ENCODE results near the gene CCDC110. TPM values are rescaled to one million over a fixed set of nuclear protein-coding genes. Genes with fewer than 3 reads are reported as not detected.
A peak's percentile ranks its signal among the peaks of the same experiment; 100 is the strongest.
"Not testable (repeated sequence)": the region's sequence is repeated elsewhere in the genome, so short reads cannot be mapped to it uniquely, and the experiment has no call there.

Gene CCDC110
- polyA plus RNA-seq (ENCODE audit: insufficient read length), result 2.7 TPM
- long read RNA-seq, donor 1, partial matches to known transcripts, result 0 of 1 reads
- long read RNA-seq, donor 1, other reads (novel, unspliced or antisense), result 0 of 1 reads
- long read RNA-seq, donor 2, result 0 reads
- long read RNA-seq, donor 3, result 0 reads
- long read RNA-seq, donor 4, result 0 reads
- long read RNA-seq, donor 5, result 0 reads
- long read RNA-seq, donor 6, result 0 reads
- long read RNA-seq, donor 7, partial matches to known transcripts, result 0 of 1 reads
- long read RNA-seq, donor 7, other reads (novel, unspliced or antisense), result 0 of 1 reads
- long read RNA-seq, donor 8, partial matches to known transcripts, result 5 of 5 reads
- long read RNA-seq, donor 8, other reads (novel, unspliced or antisense), result 0 of 5 reads

DNA sequence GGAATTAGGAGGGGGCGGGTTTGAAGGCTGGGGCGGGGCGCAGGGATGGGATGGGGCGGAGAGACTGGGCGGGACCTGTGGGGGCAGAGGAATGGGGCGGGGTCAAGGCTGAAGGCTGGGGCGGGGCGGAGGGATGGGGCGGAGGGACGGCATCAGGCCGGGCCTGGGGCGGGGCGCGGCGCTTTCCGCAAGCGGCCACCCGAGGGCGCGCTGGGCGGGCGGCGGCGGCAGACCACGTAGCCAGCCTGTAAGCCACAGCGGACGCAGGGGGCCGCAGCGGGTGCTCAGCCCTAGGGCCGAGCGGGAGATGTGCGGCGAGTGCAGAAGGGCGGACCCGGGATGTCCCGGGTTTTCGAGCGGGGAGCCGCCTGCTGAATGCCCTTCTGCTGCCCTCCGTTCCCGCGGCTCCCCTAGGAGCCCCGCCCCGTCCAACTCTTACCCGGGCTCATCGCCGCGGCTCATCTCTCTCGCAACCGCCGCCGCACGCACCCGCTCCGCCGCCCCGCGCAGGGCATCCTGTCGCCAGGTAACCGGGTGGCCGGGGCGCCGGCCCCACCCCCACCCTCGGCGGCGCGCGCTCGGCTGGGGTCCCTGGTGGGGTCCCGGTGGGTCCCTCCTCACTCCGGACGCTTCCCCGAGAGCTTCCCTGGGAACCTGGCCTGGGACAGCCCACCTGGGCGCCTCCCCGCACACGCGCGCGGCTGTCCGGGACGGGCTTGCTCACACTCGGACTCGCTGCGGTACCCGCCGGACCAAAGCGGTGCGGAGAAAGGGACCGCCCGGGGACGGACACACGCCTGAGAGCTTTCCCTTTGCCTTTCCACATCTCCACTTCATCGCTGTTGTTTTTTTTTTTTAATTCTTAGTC is at the start of gene CCDC110:
Gene CCDC110, minus strand, starts transcription at position 499 of the 868 bp plus-strand sequence. Its CDS starts 50 bp downstream, at position 449.
- DNase-seq, result peak; percentile 87

DNA sequence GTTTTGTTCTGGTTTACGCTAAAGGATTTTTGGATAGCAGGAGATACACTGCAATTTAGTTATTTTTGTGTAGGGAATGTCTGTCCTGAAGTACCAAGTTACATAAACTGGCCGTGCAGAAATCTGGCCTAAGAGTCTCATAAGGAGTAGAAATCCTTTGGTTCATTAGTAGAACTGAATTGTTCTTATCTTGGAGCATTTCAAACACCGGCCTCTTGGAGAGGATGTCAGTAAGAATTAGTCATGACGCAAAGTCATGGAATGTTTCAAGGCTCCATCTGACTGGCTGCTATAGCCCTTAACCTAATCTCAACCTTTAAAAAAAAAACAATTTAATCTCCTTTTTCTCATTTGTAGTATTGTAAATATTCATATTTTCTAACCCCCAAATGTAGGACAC is 48.6 kb upstream of the CCDC110 start:
- DNase-seq, result no peak

DNA sequence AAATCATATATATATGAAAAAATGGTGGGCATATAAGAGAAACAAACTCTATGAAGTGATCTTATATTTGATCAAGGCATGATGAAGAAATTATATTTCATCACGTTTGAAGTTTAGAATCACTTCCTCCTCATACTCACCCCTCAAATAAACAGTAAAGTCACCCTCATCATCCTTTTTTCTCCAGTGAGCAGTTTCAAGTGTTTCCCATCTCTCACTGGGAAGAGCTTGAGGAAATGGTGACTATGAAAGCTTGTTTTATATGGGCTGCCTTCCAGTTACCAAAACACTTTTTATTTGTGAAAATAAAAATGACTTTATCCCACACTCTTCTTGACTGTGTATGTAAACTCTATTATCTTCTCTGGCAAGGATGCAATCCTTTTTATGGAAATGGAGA is 47.0 kb upstream of the CCDC110 start:
- no peak for DNase-seq

DNA sequence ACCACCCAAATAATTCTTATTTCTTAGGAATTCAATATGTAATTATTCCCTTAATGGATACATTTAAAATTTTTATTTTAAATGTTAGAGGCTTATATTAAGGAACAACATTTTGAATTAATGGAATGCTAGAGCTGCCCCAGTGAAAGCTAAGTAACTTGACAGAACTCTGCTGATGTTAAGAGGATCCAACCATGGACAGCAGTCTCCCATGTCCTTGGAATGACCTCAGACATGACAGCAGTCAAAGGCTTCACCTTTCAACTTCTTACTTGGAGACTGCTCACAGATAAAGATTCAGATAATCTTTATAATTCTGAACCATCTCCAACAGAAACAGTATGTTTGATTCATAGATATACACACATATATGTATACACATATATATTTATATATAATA is 46.5 kb upstream of the CCDC110 start:
- DNase-seq, result no peak

DNA sequence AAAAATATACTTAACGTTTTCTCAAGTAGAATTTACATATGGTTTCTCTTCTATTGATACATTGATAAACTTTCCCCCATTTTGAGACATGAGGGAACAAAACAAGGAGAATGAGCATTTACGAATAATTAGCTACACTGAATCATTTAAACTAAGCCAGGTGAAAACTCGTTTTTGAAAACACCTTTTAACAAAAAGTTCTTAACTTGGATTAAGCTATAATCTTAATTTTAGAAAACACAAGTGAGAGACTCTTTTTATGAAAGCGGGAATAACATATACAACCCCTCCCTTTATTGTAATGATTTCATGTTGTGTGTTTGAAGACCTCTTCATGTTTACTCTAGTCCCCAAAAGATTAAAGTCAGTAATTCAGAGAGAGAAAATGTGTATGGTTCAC is 43.7 kb upstream of the CCDC110 start:
- DNase-seq, result no peak

DNA sequence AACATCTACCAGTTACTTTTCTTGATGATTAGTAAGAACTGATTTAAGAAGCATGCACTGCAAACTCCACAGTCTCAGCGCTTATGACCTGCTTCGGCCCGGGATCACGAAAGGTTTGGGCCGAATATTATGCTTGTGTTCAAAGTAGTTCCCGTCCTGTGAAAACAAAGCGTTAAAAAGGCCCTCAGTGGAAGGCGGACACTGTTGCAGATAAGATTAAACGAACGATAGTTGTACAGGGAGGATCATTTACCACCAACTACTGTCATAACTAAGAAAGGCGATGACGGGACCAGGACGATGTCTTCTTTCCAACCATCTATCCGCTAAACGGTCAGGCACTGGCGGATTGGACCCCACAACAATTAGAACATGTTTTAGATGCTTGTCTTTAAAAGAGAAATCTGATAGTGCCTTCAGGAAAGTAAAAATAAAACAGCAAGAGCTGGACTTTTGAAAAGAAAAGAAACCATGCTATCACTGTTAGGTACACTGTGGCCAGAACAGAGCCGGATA is 42.7 kb upstream of the CCDC110 start:
- no peak for DNase-seq

DNA sequence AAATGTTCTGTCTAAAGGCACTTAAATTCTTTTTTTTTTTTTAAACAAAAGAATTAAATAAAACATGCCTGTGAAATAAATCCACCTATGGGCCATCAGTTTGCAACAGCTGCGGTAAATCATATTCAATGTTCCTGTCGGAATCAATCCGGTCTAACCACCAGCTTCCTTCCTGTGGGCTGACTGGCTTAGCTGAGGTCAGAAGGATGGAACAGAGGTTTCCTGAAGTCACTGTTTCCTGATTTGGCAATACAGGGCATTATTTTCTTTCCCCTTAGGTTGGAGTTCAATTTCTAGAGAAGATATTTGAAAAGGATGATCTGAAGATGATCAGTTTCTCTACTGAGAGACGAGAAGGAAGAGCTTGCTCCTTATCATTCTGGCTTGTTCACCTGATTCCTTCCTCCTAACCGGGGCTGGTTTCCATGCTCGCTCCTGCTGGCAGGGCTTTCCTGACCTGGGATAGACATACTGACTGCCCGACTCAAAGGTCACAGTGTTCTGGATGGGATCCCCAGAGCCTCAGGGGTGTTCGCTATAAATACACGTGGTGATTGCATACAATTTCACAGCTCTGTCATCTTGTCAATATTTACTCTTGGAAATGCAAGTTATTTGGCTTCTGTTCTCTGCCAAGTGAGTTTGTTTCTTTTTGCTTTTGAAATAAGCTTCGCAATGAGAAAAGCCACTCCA is 42.1 kb upstream of the CCDC110 start:
- DNase-seq, result no peak

DNA sequence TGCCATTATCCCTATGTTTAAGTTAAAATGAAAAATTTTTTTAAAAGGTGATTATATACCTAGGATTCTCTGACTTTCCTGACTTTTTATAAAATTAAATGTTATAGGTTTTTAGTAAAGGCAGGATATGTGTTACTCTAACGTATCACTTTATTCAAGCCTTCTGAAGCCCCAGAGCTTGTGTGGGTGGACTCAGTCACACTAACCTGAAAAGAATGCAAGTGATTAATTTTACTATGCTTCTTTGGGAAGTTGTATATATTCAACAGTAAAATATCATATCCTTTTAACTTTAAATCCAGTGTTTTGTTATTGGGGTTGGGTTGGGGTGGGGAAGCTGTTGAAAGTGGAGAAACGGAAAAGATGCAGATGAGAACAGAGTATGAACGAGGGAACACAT is 41.0 kb upstream of the CCDC110 start:
- no peak for DNase-seq

DNA sequence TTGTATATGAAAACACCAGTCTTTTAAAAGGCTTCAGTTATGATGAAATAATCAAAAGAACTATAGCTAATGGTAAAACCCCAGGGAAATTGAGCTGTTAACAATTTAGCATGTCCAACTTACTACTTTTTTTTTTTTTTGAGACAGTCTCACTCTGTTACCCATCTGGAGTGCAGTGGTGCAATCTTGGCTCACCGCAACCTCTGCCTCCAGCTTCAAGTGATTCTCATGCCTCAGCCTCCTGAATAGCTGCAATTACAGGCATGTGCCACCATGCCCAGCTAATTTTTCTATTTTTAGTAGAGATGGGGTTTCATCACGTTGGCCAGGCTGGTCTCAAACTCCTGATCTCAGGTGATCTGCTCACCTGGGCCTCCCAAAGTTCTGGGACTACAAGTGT is 39.7 kb upstream of the CCDC110 start:
- DNase-seq, result not testable (repeated sequence)

DNA sequence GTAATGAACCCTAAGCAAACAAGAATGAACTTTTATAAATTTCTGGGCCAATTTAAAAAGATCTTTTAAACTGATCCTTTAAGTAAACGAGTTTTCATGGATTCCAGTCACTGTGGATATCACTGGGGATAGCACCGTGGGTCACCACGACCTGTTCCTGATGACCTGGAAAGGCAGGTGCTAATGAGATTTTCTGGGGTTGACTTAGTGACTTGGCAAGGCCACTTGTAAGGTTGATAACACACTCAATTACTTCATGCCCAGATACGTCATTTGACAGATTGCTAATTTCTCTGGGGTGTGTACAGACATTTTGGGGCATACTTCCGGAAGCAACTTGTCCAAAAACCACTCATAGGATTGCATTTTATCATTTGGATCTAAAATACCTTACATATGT is 39.3 kb upstream of the CCDC110 start:
- DNase-seq, result no peak

DNA sequence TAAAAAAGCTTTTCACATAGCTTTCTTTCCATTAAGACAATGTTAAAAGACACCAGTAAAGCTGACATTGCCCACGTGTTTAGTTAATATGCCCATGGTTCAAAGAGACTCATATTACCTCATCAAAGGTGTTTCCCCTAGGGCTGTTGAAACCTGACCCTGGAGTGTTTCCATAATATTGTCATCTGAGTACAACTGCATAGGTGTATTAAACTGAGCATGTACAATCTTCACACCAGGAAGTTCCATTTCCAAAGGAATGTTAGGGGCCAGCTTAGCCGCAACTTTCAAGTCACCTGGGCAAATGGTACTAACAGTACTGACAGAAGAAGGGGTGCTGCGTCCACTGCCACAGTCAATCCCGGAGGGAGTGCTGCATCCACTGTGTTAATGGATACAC is 36.6 kb upstream of the CCDC110 start:
- DNase-seq, result peak; percentile 60

DNA sequence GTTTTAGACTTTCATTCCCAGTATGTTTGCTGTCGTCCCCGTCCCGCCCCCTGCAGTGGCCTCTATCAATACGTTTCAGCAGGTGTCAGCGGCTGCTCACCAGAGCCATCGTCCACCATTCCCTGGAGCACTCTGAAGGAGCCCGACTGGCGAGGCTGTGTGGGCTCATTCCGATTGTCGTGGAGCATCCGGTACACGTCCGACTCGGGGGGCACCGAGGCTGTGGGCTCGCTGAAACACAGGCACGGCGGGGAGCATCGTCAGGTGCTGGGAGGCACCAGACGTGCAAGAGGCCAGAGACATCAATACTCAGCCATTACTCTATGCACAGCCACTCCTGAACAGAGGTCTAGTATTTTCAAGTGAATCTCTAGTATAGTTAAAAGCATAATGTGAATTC is 34.9 kb upstream of the CCDC110 start:
- DNase-seq, result no peak

DNA sequence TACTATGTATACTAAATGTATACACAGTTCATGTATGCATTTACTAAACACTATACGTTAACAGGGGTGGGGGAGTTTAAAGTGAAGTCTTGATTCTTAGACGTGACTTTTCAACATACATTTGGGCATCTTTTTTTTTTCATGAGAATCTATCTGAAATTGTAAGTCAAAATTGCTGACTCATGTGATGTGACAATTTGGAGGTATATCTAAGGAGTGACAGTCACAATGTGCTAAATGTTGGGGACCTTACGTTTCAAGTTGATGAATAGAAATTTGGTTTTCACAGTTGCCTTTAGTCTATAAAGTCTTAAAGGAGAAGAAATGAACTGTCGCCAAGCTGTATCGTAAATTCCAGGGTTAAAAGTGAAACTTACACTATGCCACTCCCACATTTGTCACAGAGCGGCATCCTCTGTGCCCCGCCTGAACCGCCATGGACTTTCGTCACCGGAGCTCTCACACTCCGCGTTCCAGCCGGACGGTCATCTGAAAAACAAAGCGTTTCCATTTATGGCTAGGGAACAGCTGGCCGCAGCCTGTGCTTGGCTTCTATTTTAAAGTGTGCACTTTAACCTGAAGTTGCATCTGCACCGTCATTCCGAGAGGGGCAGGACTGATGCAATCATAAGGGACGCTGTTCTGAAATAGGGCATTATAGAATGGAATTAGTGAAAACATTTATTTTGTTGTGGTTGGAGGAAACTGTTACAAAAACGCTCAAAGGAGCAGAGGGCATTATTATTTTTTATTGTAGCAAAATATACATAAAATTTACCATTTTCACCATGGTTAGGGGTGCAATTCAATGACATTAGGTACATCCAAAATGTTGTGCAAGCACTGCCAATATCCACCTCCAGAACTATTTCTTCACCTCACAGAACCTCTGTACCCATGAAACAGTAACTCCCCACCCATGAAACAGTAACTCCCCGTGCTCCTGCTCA is 32.8 kb upstream of the CCDC110 start:
- DNase-seq, result peak; percentile 93

DNA sequence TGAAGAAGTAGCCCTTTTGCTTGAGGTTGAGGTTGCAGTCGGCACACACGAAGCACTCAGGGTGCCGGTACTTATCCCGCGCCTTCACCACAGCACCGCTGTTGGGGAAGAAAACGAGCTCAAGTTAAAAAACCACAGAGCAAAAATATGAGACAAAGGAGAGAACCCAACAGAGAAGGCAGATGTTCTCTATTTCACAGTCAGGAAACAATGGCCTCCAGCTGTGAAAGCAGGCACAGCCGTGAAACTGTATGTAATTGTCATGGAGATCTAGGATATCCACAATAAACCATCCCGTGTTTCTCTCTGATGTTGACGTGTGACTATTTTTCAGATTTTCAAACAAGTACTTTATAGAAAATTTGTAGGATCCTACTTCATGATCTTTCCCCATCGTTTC is 30.9 kb upstream of the CCDC110 start:
- no peak for DNase-seq

DNA sequence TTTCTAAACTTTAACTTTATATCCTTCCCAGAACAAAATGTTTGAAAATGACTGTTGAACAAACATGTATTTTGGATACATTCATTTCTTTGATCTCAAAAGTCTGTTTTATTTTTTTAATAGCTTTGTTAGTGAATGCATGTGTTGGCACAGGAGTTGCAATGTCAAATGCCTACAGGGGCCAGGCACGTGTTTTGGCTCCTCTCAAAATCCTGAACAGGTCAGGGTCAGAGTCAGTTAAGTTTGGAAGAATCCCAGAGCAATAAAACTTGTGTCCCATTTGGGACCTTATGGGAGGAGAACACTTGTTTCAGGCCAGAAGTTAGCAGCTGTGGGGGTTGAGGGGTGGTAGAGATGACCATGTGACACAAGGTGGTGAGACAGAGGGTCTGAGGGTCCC is 29.0 kb upstream of the CCDC110 start:
- DNase-seq, result no peak

DNA sequence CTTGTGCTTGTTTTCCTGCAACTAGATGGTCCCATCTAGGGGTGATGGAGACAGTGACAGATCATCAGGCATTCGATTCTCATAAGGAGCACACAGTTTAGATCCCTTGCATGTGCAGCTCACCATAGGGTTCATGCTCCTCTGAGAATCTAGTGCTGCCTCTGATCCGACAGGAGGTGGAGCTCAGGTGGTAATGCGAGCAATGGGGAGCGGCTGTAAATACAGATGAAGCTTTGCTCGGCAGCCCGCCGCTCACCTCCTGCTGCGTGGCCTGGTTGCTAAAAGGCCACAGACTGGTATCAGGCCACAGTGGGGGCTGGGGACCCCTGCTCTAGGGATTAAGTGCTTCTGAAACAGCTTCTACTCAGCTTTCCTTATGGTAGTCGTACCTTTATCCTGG is 28.5 kb upstream of the CCDC110 start:
- no peak for DNase-seq

DNA sequence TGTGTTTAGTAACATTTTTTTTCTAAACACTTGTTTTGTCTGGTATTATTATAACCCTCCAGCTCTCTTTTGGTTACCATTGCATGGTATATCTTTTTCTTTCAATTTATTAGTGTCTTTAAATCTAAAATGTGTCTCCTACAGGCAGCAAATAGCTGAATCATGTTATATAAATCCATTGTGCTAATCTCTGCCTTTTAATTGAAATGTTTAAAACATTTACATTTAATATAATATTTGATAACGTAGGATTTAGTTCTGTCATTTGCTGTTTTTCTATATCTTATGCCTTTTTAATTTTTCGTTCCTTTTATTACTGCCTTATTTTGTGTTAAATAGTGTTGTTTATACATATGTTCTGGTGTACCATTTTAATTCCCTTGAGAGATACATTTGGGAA is 17.1 kb upstream of the CCDC110 start:
- DNase-seq, result no peak

DNA sequence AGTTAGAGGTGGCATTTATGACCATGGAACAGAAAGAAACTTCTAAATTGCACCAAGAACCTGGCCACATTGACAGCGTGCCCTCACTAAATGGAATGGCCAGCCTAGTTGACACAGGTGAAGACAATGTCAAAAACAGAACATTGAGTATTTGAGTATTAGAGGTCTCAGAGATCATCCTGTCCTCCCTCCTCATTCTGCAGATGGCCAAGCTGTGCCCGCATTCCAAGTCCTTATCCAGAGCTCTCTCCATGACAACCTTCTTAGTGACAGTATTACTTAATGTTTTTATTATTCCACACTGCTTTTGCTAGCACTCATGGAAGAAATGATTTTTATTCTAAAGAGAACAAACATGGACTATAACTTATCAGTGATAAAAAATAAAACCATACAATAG is 9.9 kb upstream of the CCDC110 start:
- no peak for DNase-seq

DNA sequence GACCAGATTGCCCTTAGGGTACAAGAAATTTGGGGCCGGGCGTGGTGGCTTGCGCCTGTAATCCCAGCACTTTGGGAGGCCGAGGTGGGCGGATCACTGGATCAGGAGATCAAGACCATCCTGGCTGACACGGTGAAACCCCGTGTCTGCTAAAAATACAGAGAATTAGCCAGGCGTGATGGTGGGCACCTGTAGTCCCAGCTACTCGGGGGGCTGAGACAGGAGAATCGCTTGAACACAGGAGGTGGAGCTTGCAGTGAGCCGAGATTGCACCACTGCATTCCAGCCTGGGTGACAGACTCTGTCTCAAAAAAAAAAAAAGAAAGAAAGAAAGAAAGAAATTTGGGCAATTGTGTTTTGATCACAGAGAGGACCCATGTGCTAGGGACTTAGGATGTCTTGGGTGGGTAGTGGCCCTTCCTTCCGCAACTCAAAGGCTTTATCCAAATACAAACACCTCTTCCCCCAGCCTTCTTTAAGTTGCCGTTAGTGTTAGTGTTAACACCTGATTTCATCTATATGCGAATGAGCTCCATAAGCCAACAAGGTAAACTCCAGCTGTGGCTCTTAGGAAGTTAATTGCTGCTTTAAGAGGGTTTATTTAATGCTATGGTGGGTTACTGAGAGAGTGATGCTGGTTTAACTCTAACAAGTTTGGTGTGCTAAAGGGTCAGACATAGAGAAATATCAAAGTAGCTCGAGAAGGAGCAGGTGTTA is 8.6 kb upstream of the CCDC110 start:
- DNase-seq, result no peak

DNA sequence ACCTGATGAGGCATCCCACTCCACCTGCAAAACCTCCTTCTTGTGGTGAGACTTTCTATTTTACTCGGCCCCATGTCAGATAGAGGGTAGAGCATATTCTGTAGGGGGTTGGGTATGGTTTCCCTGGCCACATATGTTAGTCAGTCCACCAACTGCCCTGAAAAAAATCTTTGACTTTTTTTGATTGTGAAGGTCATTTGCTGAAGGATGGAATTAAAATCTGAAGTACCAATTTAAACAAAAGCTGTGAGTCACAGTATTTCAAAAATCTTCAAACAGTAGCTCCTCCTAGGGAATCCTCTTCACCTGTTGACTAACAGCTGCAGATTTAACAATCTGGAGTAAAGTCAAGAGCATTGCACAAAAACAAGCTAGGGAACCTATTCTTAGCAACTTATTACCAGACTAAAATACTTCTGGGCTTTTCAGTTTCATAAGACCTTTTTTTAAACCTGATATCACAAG is 8.0 kb upstream of the CCDC110 start:
- no peak for DNase-seq

DNA sequence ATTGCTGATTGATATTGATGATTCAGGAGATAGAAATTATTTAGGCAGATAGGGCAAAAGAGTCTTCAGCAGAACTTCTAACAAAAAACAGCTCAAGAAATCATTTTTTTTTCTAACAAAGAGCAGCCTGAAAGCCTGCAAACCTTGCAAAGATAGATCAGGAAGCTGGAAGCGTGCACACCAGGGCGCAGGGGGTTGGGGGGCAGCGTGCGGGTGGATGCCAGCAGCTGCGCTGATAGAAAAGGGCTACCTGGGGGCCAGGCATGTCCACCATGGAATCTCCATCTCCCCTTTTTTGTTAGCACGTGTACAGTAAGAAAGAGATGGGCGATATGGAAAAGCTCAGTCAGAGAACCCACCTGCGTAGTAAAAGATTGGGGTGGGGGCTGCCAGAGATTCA is 1.7 kb upstream of the CCDC110 start:
- no peak for DNase-seq
